Sigmoid colon (tissue), 7 donors: Measurements from ENCODE around the gene SOBP. TPM values are rescaled to one million over a fixed set of nuclear protein-coding genes. Genes with fewer than 3 reads are reported as not detected.

Experiments used
- DNase-seq: peaks from one replicate; pipeline ENCODE4 v3.0.0-alpha.2; 2019
- H3K27ac ChIP-seq, 4 donors: fragments of 200-600 bp; sonication (generic); one replicate each; pipeline ENCODE4 v1.5.1; 2016 to 2019; ENCODE audit warnings: mild to moderate bottlenecking in 1 of 4
- H3K27me3 ChIP-seq, 3 donors: fragments of 200-600 bp; sonication (generic); one replicate each; pipeline ENCODE4 v1.5.1; 2019; ENCODE audit warnings: mild to moderate bottlenecking in 1 of 3
- H3K36me3 ChIP-seq, 4 donors: fragments of 200-600 bp; sonication (generic); one replicate each; pipeline ENCODE4 v1.5.1; 2016 to 2019
- H3K4me1 ChIP-seq, 4 donors: fragments of 200-600 bp; sonication (generic); one replicate each; pipeline ENCODE4 v1.5.1; 2017 to 2019
- H3K4me3 ChIP-seq, 4 donors: fragments of 200-600 bp; sonication (generic); one replicate each; pipeline ENCODE4 v1.5.1; 2017 to 2019; ENCODE audit warnings: mild to moderate bottlenecking in 2 of 4, moderate library complexity in 1 of 4
- H3K9me3 ChIP-seq, 4 donors: fragments of 200-600 bp in 3 of 4; sonication (generic) in 3 of 4; one replicate each; pipeline versions ENCODE4 v1.5.1 to v1.6.1; 2013 to 2019
- EP300 ChIP-seq, 4 donors: sonication (generic); formaldehyde crosslinking; IDR thresholded peaks; one replicate each; pipeline ENCODE4 v1.6.1; 2017; ENCODE audit warnings: antibody characterized with exemption in 4 of 4
- POLR2A ChIP-seq, 2 donors: fragments of 450-650 bp; IDR thresholded peaks; one replicate each; pipeline ENCODE4 v1.6.1; 2016; ENCODE audit warnings: antibody characterized with exemption in 2 of 2, mild to moderate bottlenecking in 2 of 2, moderate library complexity in 2 of 2
- POLR2AphosphoS5 ChIP-seq, 4 donors: sonication (generic); formaldehyde crosslinking; IDR thresholded peaks; one replicate each; pipeline ENCODE4 v1.6.1; 2017; ENCODE audit warnings: antibody characterized with exemption in 4 of 4
- WGBS, 2 donors: extraction: QIAGEN DNeasy Blood & Tissue Kit; methylation state at CpG; one replicate each; pipeline ENCODE4 v1.1.7; 2013; 5-methylcytosine and 5-hydroxymethylcytosine counted together
- intact Hi-C: fragments of 100-400 bp; cut with DNase I; formaldehyde crosslinking; loops from one replicate; pipeline ENCODE4 v1.15.1; 2023
- polyA plus RNA-seq, 3 donors: library from polyadenylated mRNA; stranded (reverse); fragments of 200-250 nt; gene quantifications; one replicate each; pipeline ENCODE4 v1.2.3, GENCODE V29; 2013
- total RNA-seq, 4 donors: library from RNA; depleted of rRNA; stranded (reverse); fragments of >200 nt; gene quantifications; one replicate each; pipeline ENCODE4 v1.1.0, GENCODE V29; 2016
- TF ChIP-seq, protein P1 (sequence below), 4 experiments: fragments of 450-650 bp in 3 of 4; fragments of 200-600 bp in 1 of 4; IDR thresholded peaks; one replicate each; pipeline ENCODE4 v1.5.1; 2016 to 2019; ENCODE audit warnings: antibody characterized with exemption in 4 of 4, mild to moderate bottlenecking in 3 of 4, moderate library complexity in 2 of 4
- donor health status: healthy with polysubstance abuse.
- donor health status: Bipolar disorder and iron deficiency.
- donor health status: healthy.

Gene SOBP
- total and polyA plus RNA-seq, 7 donors: 1.2 to 38.5 (median 16.8) TPM

- H3K27me3 ChIP-seq: no peaks in the 10 kb centered on the region
These were observed 74.7 kb downstream of the SOBP start for GRCh38 chr6:107564589-107564951.

GRCh38 chr6:107565165-107565723, 75.3 kb downstream of the SOBP start:
- H3K27ac ChIP-seq: peak overlapping the region in 1 of 4 donors; percentile 42
- H3K27me3 ChIP-seq: no peaks in the 10 kb centered on the region
- H3K36me3 ChIP-seq: no peaks in the 10 kb centered on the region
- DNase-seq: no peak
- intact Hi-C loops: no loop called here
- H3K4me1 ChIP-seq: peaks cover 0 to 35% (median 31%) of the 10 kb centered on the region in 4 donors
- H3K4me3 ChIP-seq: no peak overlapping the region
- TF ChIP-seq POLR2AphosphoS5 (IDR thresholded peaks at IDR 0.05) (no peak), POLR2A (IDR thresholded peaks at IDR 0.05) (no peak), EP300 (IDR thresholded peaks at IDR 0.05) (no peak)
- TF ChIP-seq, protein P1, sequence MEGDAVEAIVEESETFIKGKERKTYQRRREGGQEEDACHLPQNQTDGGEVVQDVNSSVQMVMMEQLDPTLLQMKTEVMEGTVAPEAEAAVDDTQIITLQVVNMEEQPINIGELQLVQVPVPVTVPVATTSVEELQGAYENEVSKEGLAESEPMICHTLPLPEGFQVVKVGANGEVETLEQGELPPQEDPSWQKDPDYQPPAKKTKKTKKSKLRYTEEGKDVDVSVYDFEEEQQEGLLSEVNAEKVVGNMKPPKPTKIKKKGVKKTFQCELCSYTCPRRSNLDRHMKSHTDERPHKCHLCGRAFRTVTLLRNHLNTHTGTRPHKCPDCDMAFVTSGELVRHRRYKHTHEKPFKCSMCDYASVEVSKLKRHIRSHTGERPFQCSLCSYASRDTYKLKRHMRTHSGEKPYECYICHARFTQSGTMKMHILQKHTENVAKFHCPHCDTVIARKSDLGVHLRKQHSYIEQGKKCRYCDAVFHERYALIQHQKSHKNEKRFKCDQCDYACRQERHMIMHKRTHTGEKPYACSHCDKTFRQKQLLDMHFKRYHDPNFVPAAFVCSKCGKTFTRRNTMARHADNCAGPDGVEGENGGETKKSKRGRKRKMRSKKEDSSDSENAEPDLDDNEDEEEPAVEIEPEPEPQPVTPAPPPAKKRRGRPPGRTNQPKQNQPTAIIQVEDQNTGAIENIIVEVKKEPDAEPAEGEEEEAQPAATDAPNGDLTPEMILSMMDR (IDR thresholded peaks at IDR 0.05): no peak
- H3K9me3 ChIP-seq: no peaks in the 10 kb centered on the region
- 89 to 92% methylated on average over 7 of the region's 7 CpGs for WGBS, 2 donors

More at GRCh38 chr6:107564589-107564951, 74.7 kb downstream of the SOBP start:
- DNase-seq: no peak
- 41 to 57% methylated on average over 4 of the region's 4 CpGs for WGBS, 2 donors
- peaks cover 0 to 41% (median 34%) of the 10 kb centered on the region in 4 donors for H3K4me1 ChIP-seq
- TF ChIP-seq, protein P1 (IDR thresholded peaks at IDR 0.05): no peak
- TF ChIP-seq POLR2AphosphoS5 (IDR thresholded peaks at IDR 0.05) (no peak), POLR2A (IDR thresholded peaks at IDR 0.05) (no peak), EP300 (IDR thresholded peaks at IDR 0.05) (no peak)
- H3K9me3 ChIP-seq: no peaks in the 10 kb centered on the region
- H3K27ac ChIP-seq: peak overlapping the region in 3 of 4 donors; percentile 34 to 53 (median 42)
- intact Hi-C loops: no loop called here
- H3K4me3 ChIP-seq: no peak overlapping the region
- no peaks in the 10 kb centered on the region for H3K36me3 ChIP-seq

DNA sequence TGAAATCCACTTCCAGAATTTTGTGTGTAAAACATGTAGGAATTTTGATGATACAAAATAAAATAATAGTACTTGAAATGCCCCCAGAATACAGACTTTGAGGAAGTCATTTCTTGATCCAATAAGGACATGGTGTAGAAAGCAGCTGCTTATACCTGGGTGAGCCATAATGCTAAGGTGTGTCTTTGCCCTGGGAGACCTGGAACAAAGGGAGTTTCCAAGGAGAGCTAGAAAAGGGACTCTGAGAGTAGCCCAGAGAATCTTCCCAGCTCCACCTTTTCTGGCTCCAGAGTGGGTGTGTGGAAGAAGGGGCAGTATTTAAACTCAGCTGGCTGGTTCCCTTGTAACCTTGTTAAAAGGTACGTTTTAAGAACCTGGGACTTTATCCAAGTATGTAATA, 77.7 kb downstream of the SOBP start:
- WGBS, 2 donors: 13 to 73% methylated on average over 1 of the region's 1 CpG
- Histone ChIP-seq H3K4me1 (peaks cover 0 to 20% (median 16%) of the 10 kb centered on the region in 4 donors), H3K36me3 (no peaks in the 10 kb centered on the region), H3K27ac (no peak overlapping the region), H3K9me3 (no peaks in the 10 kb centered on the region), H3K4me3 (no peak overlapping the region), H3K27me3 (no peaks in the 10 kb centered on the region)
- intact Hi-C loops: no loop called here
- no peak for DNase-seq
- TF ChIP-seq, protein P1 (IDR thresholded peaks at IDR 0.05): no peak
- TF ChIP-seq POLR2A (IDR thresholded peaks at IDR 0.05) (no peak), EP300 (IDR thresholded peaks at IDR 0.05) (no peak), POLR2AphosphoS5 (IDR thresholded peaks at IDR 0.05) (no peak)

- Histone ChIP-seq H3K9me3 (no peaks in the 10 kb centered on the region), H3K36me3 (no peaks in the 10 kb centered on the region), H3K4me3 (no peak overlapping the region), H3K27ac (no peak overlapping the region), H3K4me1 (peaks cover 0 to 11% (median 7%) of the 10 kb centered on the region in 4 donors), H3K27me3 (no peaks in the 10 kb centered on the region)
- no peak for DNase-seq
- TF ChIP-seq POLR2AphosphoS5 (IDR thresholded peaks at IDR 0.05) (no peak), EP300 (IDR thresholded peaks at IDR 0.05) (no peak), POLR2A (IDR thresholded peaks at IDR 0.05) (no peak)
- TF ChIP-seq, protein P1 (IDR thresholded peaks at IDR 0.05): no peak
- intact Hi-C loops: no loop called here
- 94 to 95% methylated on average over 9 of the region's 9 CpGs for WGBS, 2 donors
These were observed 79.6 kb downstream of the SOBP start for GRCh38 chr6:107569473-107569872.

DNA sequence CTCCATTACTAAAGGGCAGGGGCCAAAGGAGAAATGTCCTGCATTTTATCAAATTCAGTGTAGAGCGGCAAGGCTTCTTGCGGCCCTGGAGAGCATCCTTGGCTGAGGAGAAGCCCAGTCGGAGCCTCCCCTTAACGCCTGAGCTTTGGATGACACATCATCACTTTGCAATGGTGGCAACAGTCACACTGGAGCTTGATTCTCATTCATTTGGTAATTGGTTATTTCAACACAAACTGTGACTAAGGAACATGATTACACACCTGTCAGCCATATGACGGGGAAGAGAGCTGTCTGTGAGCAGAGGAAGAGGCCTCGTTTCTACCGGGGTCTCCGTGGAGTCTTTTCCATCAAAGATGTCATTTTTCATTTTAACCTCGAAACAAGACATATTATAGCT, 81.4 kb downstream of the SOBP start:
- Histone ChIP-seq H3K4me1 (no peaks in the 10 kb centered on the region), H3K27me3 (no peaks in the 10 kb centered on the region), H3K4me3 (no peak overlapping the region), H3K27ac (no peak overlapping the region), H3K36me3 (peaks cover 0 to 4% (median 0%) of the 10 kb centered on the region in 4 donors), H3K9me3 (no peaks in the 10 kb centered on the region)
- 94 to 95% methylated on average over 9 of the region's 9 CpGs for WGBS, 2 donors
- TF ChIP-seq POLR2AphosphoS5 (IDR thresholded peaks at IDR 0.05) (no peak), EP300 (IDR thresholded peaks at IDR 0.05) (no peak), POLR2A (IDR thresholded peaks at IDR 0.05) (no peak)
- TF ChIP-seq, protein P1 (IDR thresholded peaks at IDR 0.05): no peak
- DNase-seq: no peak
- intact Hi-C loops: no loop called here
